GM18867 (cell line): ENCODE data around the gene SSBP4.

Experiments
- ATAC-seq: cut with Tn5 transposase; IDR thresholded peaks from one replicate; pipeline ENCODE4 v1.9.1; 2021; ENCODE audit warnings: mild to moderate bottlenecking, moderate library complexity; ENCODE audit not compliant: unreplicated experiment

Gene SSBP4

GRCh38 chr19:18481505-18482222 is 62.5 kb downstream of the SSBP4 start:
- no peak for ATAC-seq

- ATAC-seq: no peak
Measured at GRCh38 chr19:18483119-18483890, 64.1 kb downstream of the SSBP4 start.
